ENCODE results near the gene STIP1.
"Not testable (repeated sequence)": the region's sequence is repeated elsewhere in the genome, so short reads cannot be mapped to it uniquely, and the experiment has no call there.

The STIP1 gene

DNA sequence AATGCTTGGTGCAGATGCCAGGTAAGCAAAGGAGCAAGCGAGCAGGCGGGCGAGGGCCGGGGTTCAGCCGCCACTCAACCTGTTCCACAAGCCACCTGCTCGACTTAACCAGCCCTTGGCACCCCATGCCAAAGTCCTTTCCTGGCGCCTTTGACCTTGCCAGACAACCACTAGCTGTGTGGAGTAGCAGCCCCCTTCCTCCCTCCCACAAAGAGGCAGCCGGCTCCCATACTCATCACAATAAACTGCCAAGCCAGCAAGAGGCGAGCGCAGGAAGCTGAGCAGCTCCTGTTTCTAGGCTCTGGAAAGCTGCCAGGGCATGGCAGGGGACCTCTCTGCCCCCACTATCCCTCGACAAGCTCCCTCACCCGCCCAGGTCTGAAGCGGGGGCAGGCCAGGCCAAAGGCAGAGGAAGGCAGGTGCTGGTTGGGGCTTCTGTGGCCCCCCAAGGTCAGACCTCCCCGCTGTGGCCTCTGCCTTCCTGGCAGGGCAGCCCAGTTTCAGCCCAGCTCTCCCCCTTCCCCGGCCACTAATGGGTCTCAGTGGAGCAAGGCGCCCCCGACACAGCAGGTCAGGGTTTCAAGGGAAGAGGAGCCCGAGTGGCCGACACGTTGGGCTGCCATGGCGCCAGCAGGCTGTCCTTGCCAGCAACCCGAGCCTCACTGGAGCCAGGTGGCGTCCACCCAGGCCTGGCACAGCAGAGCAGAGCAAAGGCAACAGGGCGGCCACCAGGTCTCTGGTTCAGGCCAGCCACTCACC, 35.3 kb upstream of the STIP1 start:
- H3K36me3 ChIP-seq (ENCODE audit: insufficient read depth, low read length), result no peaks in the 10 kb centered on the region; the same call in 1 of the 2 replicates
- no peak overlapping the region for H3K9ac ChIP-seq (ENCODE audit: low read depth, low read length)
- peaks cover 19% of the 10 kb centered on the region; the same call in 1 of the 2 replicates for H3K4me1 ChIP-seq (ENCODE audit: insufficient read depth, low read length)
- no peaks in the 10 kb centered on the region for H3K9me3 ChIP-seq (ENCODE audit: control insufficient read depth, insufficient read depth, low read length)

DNA sequence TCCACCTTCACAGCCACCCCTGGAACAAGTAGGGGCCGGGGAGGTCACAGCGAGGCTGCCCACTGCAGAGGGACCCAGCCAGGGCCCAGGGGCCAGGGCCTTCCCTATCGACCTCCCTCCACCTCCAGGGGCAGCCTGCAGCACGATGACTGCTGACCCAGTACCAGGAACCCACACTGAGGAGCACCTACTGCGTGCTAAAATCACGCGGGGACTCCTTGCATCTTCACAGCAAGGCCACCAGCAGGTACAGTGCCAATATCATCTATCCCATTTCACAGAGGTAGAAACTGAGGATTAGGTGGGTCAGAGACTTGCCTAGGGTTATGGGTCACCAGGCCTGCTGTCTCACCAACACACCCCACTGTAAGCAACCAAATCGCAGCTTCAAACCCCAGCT, 34.6 kb upstream of the STIP1 start:
- H3K4me1 ChIP-seq (ENCODE audit: insufficient read depth, low read length), result peaks cover 19% of the 10 kb centered on the region; the same call in 1 of the 2 replicates
- H3K9me3 ChIP-seq (ENCODE audit: control insufficient read depth, insufficient read depth, low read length), result no peaks in the 10 kb centered on the region
- no peaks in the 10 kb centered on the region; the same call in 1 of the 2 replicates for H3K36me3 ChIP-seq (ENCODE audit: insufficient read depth, low read length)
- no peak overlapping the region for H3K9ac ChIP-seq (ENCODE audit: low read depth, low read length)

DNA sequence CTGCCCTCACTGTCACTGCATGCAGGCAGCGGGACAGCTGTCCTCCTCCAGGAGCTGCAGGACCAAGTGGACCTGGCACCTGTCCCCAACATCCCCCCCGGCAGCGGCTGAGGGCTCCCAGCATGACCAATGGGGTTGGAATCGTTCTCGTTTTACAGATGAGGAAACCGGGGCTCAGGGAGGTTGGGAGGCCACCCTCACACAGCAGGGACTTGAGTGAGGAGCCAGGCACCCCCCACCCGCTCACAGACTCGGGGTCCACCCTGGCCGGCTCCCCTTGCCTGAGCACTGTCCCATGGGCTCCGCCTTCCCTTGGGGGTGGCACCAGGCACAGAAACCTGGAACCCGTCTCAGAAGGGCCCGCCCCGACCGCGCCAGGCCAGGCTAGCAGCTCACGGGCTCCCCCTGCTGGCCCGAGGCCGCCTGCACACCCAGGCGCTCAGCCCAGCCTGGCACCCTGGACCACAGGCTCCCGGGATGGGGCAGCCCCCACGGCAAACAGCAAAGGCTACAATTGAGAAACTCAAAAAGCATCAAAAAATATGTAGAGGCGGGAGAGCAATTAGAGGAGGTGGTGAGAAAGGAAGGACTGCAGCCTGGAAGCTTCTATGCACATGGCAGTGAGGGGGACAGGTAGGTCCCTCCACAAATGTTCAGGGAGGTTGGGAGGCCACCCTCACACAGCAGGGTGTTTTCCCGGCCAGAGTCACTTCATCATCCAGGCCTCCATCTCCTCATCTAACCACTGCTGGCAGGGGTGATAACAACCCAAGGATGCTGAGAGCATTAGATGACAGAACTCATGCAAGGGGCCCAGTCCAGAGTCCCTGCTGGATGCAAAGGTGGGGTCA, 32.9 kb upstream of the STIP1 start:
- H3K9ac ChIP-seq (ENCODE audit: low read depth, low read length), result no peak overlapping the region
- no peaks in the 10 kb centered on the region for H3K9me3 ChIP-seq (ENCODE audit: control insufficient read depth, insufficient read depth, low read length)
- no peaks in the 10 kb centered on the region; the same call in 1 of the 2 replicates for H3K36me3 ChIP-seq (ENCODE audit: insufficient read depth, low read length)
- peaks cover 18% of the 10 kb centered on the region; the same call in 1 of the 2 replicates for H3K4me1 ChIP-seq (ENCODE audit: insufficient read depth, low read length)

DNA sequence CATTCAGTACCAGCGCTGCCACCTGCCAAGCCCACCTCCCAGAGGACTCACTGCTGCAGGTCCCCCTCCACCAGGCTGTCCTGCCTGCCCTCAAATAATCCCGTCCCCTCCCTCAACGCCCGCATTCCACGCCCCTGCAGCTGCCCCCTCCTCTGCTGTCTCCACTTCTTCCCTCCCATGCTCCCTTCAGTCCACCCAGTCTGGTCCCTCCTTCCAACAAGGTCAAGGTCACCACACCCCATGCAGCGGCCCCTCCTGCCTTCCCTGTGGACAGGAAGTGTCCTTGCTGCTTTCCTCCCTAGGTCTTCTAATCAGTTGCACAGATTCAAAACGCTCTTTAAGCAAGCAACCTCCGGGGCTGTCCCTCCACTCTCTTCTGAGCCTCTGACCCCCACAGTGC, 32.2 kb upstream of the STIP1 start:
- Histone ChIP-seq H3K4me1 (ENCODE audit: insufficient read depth, low read length) (peaks cover 13% of the 10 kb centered on the region; the same call in 1 of the 2 replicates), H3K9me3 (ENCODE audit: control insufficient read depth, insufficient read depth, low read length) (no peaks in the 10 kb centered on the region), H3K9ac (ENCODE audit: low read depth, low read length) (no peak overlapping the region), H3K36me3 (ENCODE audit: insufficient read depth, low read length) (no peaks in the 10 kb centered on the region; the same call in 1 of the 2 replicates)

DNA sequence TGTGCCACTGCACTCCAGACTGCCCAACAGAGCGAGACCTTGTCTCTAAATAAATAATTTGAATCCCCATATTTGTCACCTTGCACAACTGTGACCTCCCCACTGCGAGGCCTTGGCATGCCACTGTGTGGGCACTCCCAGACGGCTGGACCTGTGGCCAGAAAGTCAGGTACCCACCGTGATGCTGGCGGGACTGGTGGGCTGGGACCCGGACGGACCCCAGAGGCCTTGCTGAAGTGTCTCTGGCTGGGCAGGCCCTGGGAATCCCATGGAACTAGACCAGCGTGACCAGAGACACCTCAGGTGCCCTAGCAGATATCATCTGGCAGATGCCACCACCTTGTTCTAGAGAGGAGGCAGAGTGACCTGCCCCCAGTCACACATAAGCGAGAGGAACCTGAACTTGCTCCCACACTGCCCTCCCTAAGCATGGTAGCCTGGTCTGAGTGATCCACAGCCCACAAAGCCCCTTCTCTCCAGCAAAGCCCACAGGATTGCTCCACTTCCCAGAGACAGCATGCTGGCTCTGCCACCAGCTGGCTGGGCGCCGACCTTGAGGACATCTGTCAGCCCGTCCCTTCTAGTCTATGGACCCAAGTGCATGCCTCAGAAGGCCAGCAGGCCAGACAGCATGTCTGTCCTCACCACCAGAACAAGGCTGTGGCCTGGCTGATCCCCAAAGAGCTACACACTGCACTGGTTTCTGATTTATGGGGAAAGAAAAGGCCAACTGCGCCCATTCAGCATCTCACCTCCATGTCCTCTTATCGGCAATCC, 29.5 kb upstream of the STIP1 start:
- H3K9me3 ChIP-seq (ENCODE audit: control insufficient read depth, insufficient read depth, low read length), result no peaks in the 10 kb centered on the region
- no peak overlapping the region for H3K9ac ChIP-seq (ENCODE audit: low read depth, low read length)
- H3K4me1 ChIP-seq (ENCODE audit: insufficient read depth, low read length), result peaks cover 13% of the 10 kb centered on the region; the same call in 1 of the 2 replicates
- H3K36me3 ChIP-seq (ENCODE audit: insufficient read depth, low read length), result no peaks in the 10 kb centered on the region; the same call in 1 of the 2 replicates

DNA sequence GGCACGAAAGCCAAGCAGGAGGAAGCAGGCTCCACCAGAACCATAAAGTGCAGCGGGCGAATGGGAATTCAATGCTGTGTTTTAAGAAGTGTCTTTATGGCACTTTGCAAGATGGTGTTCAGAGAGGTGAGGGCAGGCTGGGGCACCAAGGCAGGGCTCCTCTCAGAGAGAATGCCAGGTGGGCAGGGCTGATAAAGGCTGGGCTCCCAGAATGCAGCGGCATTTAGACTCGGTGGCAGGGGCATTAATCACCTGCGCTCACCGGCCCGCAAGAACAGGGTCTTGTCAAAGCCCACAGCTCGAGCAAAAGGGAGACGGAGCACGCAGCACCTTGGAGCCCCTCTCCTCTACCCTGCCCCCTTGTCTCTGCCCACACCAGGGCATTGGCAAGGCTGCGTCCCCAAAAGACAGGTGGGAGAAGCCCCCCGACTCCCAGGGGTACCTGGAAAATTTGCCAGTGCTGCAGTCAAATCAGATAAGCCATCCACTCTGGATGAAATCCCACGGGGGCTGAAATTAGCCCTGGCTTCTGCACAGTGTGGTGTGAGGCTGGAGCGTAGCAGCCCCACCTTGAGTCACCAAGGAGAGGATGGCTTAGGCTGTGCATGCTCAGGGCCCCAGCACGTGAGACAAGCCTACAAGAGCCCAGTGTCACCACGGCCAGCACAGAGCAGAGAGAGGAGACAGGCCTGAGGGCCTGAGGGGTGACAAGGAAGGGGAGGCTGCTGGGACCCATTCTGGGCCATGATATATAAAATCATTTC, 28.2 kb upstream of the STIP1 start:
- Histone ChIP-seq H3K36me3 (ENCODE audit: insufficient read depth, low read length) (no peaks in the 10 kb centered on the region; the same call in 1 of the 2 replicates), H3K4me1 (ENCODE audit: insufficient read depth, low read length) (peaks cover 13% of the 10 kb centered on the region; the same call in 1 of the 2 replicates), H3K9me3 (ENCODE audit: control insufficient read depth, insufficient read depth, low read length) (no peaks in the 10 kb centered on the region), H3K9ac (ENCODE audit: low read depth, low read length) (no peak overlapping the region)

DNA sequence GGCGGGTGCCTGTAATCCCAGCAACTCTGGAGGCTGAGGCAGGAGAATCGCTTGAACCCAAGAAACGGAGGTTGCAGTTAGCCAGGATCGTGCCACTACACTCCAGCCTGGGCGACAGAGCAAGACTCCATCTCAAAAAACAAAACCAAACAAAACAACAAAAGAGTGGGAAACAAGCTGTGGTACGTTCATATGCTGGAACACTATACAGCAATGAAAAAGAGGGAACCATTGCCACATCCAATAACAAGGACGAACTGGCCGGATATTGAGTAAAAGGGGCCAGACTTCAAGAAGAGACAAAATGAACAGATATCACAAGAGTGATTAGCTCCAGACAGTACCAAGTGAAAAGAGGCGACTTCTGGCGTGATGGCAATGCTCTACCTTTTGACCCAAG, 24.9 kb upstream of the STIP1 start:
- Histone ChIP-seq H3K4me1 (ENCODE audit: insufficient read depth, low read length) (peaks cover 7% of the 10 kb centered on the region; the same call in 1 of the 2 replicates), H3K9me3 (ENCODE audit: control insufficient read depth, insufficient read depth, low read length) (no peaks in the 10 kb centered on the region), H3K9ac (ENCODE audit: low read depth, low read length) (no peak overlapping the region), H3K36me3 (ENCODE audit: insufficient read depth, low read length) (no peaks in the 10 kb centered on the region)

DNA sequence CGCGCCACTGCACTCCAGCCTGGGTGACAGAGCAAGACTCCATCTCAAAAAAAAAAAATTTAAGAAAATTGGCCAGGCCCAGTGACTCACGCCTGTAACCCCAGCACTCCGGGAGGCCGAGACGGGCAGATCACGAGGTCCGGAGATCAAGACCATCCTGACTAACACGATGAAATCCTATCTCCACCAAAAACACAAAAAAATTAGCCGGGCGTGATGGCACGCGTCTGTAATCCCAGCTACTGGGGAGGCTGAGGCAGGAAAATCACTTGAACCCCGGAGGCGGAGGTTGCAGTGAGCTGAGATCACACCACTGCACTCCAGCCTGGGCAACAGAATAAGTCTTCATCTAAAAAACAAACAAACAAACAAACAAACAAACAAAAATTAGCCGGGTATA, 23.2 kb upstream of the STIP1 start:
- not testable (repeated sequence) for H3K9ac ChIP-seq (ENCODE audit: low read depth, low read length); H3K36me3 ChIP-seq (ENCODE audit: insufficient read depth, low read length); H3K4me1 ChIP-seq (ENCODE audit: insufficient read depth, low read length); H3K9me3 ChIP-seq (ENCODE audit: control insufficient read depth, insufficient read depth, low read length)

DNA sequence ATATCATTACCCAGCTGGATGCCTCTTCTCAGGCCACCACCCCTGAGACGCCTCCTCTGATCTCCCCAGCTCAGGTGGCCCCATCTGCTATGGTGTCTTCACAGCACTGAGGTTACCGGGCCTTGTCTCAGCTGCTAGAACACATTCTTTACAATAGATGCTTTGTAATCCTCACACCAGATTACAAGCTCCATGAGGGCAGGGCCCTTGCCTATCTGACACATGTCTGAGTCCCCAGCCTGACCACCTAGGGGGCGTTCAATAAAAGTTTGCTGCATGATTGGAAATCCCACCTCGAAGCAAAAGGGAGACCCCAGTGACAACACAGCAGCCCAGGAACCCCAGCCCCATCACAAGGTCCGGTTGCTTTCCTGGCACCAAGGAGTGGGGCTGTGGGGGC, 22.0 kb upstream of the STIP1 start:
- Histone ChIP-seq H3K4me1 (ENCODE audit: insufficient read depth, low read length) (peaks cover 7% of the 10 kb centered on the region; the same call in 1 of the 2 replicates), H3K9ac (ENCODE audit: low read depth, low read length) (no peak overlapping the region)

DNA sequence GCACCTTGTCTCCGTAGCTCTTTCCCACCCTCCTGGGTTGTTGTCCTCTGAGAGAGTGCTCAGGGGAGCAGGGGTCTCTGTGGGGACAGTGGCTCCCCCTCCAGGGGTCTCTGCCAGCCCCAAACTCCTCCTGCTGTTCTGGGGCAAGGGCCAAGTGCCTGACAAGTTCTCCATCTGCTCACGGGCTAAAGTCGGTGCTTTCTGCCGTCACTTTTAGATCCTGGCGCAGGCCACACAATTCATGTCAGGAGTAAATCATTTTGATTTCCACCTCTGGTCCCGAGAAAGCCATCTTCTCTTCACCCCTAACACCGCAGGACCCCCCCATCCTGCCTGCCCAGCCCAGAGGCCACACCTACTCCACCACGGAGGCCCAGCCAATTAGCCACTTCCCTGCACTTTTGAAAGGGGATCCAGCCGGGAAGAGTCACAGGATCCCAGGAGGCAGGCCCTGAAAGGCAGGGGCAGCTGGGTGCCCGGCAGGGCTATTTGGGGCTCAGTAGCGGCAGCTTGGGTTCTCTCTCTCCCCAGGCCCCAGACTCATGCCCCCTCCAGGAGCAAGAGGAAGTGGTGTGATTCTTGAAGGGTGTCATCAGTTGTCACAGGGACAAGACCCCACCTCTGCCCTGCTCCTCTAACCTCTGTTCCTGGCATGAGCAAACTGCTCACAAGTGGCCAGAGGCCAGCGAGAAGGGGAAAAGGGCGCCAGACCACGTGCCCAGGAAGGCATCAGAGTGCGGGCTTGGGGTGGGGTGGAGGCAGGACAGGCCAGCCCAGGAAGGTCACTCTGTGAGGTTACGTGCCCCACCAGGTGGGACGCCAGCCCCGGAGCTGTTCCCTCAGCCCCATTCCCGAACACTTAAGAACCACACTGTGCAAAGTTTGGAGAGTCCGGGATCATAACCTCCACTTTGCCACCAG, 21.3 kb upstream of the STIP1 start:
- Histone ChIP-seq H3K4me1 (ENCODE audit: insufficient read depth, low read length) (peaks cover 7% of the 10 kb centered on the region; the same call in 1 of the 2 replicates), H3K36me3 (ENCODE audit: insufficient read depth, low read length) (no peaks in the 10 kb centered on the region), H3K9me3 (ENCODE audit: control insufficient read depth, insufficient read depth, low read length) (no peaks in the 10 kb centered on the region), H3K9ac (ENCODE audit: low read depth, low read length) (peak overlapping the region; percentile 16; the same call in 1 of the 2 replicates)

More for the DNA sequence above, 22.0 kb upstream of the STIP1 start:
- H3K9me3 ChIP-seq (ENCODE audit: control insufficient read depth, insufficient read depth, low read length), result no peaks in the 10 kb centered on the region
- no peaks in the 10 kb centered on the region for H3K36me3 ChIP-seq (ENCODE audit: insufficient read depth, low read length)

DNA sequence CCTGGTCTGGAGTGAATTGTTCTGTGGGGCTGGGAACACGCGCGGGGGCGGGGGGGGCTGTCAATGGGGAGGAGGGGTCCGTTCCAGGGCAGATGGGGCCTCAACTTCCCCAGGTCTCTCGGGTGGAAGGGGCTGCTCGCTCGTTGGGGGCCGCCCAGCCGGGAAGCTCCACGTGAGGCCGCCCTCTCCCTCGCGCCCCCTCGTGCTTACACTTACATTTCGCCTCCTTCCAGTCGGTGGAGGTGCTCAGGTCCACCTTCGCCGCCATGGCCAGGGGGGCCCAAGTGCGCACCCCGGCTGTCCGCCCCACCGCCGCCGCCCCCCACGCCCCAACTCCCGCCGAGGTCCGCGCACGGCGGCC, 20.5 kb upstream of the STIP1 start:
- Histone ChIP-seq H3K36me3 (ENCODE audit: insufficient read depth, low read length) (no peaks in the 10 kb centered on the region), H3K9me3 (ENCODE audit: control insufficient read depth, insufficient read depth, low read length) (no peaks in the 10 kb centered on the region), H3K4me1 (ENCODE audit: insufficient read depth, low read length) (peaks cover 7% of the 10 kb centered on the region; the same call in 1 of the 2 replicates), H3K9ac (ENCODE audit: low read depth, low read length) (peak overlapping the region; percentile 88; the same call in 1 of the 2 replicates)

DNA sequence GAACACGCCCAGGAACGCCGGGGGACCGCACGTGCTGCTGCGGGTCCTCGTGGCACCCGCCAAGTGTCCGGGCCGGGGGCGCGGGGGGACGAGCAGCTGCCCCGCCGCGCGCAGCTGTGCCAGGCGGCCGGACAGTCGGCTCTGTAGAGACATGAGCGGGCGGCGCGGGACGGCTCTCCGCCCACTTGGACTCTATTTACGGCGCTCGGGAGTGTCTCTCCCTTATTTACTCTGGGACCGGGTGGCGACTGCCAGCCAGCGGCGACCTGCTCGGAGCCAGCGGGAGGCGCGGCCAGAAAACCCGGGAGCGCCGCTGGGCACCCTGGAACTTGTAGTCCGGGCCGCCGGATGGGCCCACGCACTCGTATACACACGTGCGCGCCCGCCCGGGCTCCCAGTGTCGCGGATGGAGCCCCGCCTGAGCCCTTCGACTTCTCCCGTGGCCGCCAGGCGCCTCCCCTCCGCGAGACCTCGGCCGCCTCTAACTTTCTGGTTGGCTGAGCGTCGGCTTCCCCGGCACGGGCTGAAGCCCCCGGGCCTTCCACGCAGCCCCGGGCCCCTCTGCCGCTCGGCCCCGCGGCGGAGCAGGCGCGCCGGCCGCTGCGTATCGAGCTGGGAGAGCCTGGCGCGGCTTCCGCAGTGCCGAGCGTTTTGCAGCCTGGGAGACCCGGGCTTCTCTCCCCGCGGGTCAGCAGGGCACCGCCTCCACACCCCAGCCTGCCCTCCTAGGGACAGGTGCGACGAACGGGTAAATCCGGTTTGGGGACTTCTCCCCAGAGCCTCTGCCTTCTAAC, 19.9 kb upstream of the STIP1 start, which contains the start of gene MACROD1:
Gene MACROD1, minus strand, starts transcription at position 272 of the 794 bp plus-strand sequence. Its CDS starts 119 bp downstream, at position 153.
- Histone ChIP-seq H3K9me3 (ENCODE audit: control insufficient read depth, insufficient read depth, low read length) (no peaks in the 10 kb centered on the region), H3K36me3 (ENCODE audit: insufficient read depth, low read length) (no peaks in the 10 kb centered on the region), H3K9ac (ENCODE audit: low read depth, low read length) (peak within 1 kb of the TSS; percentile 88), H3K4me1 (ENCODE audit: insufficient read depth, low read length) (peaks cover 7% of the 10 kb centered on the region; the same call in 1 of the 2 replicates)
